ENCODE measurements around the gene CASP8AP2. TPM values are rescaled to one million over a fixed set of nuclear protein-coding genes. Genes with fewer than 3 reads are reported as not detected.

CASP8AP2 gene
- total RNA-seq, 1 donor from 2014 or later, result 21.9 TPM

DNA sequence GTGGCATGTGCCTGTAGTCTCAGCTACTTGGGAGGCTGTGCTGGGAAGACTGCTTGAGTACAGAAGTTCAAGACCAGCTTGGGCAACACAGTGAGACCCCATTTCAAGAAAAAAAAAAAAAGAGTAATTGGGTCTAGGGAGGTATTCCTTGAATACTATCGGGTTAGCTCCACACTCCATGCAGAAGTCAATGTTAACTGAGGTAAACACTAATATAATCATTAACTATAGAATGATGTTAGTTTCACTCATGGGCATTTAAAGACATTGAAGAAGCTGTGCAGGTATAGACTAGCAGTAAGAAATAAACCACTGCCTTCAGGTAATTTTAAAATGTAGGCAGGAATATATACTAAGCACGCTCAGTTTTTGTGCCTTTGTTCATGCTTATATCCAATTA, 42.7 kb upstream of the CASP8AP2 start:
- no peak overlapping the region for H3K27ac ChIP-seq
- H3K4me3 ChIP-seq, result no peak overlapping the region
- H3K4me1 ChIP-seq, result no peaks in the 10 kb centered on the region
- TF ChIP-seq CTCF (IDR thresholded peaks at IDR 0.05), result no peak
- TF ChIP-seq POLR2AphosphoS5 (IDR thresholded peaks at IDR 0.05; ENCODE audit: insufficient read depth in 1 of 2, low read depth in 1 of 2), result no peak
- TF ChIP-seq POLR2A (IDR thresholded peaks at IDR 0.05), result no peak
- no peak for DNase-seq (ENCODE audit: extremely low spot score in 2 of 2)
- intact Hi-C loops (cut with DNase I), result no loop called here
- no peaks in the 10 kb centered on the region for H3K27me3 ChIP-seq
- peaks cover 0 to 74% of the 10 kb centered on the region in 2 donors for H3K36me3 ChIP-seq
- H3K9me3 ChIP-seq, result no peaks in the 10 kb centered on the region

DNA sequence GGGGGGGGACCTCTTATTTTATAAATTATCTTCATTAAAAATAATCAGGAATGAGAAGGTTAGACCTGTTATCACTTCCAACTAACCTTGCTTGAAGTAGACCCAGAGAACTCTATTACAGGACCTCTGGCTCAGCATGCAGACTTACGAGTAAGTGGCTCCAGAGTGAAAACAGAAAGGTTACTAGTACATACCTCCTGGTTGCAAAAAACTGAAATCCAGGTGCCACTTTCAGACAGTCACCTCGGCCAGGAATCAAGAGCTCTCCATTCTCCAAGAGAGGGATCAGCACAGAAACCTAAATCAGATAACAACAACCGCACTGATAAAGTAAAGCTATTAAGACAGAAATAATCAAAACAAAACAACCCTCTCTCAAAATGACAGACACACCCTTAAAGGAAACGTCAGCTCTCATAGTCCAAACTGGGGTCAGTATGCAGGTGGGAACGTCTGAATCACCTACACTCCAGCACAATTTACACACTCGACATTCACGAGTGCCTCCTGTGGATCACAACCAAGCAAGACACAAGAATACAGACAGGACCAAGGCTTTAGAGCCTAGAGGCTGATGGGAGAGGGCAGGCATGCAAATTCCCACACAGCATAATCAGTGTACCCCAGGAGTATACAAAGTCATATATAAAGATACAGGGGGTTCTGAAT, 41.9 kb upstream of the CASP8AP2 start:
- Histone ChIP-seq H3K27me3 (no peaks in the 10 kb centered on the region), H3K27ac (no peak overlapping the region), H3K36me3 (peaks cover 0 to 68% of the 10 kb centered on the region in 2 donors), H3K4me1 (no peaks in the 10 kb centered on the region), H3K9me3 (no peaks in the 10 kb centered on the region), H3K4me3 (no peak overlapping the region)
- intact Hi-C loops (cut with DNase I), result no loop called here
- TF ChIP-seq POLR2AphosphoS5 (IDR thresholded peaks at IDR 0.05; ENCODE audit: insufficient read depth in 1 of 2, low read depth in 1 of 2) (no peak), POLR2A (IDR thresholded peaks at IDR 0.05) (no peak), CTCF (IDR thresholded peaks at IDR 0.05) (no peak)
- no peak for DNase-seq (ENCODE audit: extremely low spot score in 2 of 2)

- intact Hi-C loops (cut with DNase I), result no loop called here
- no peak overlapping the region for H3K27ac ChIP-seq
- no peaks in the 10 kb centered on the region for H3K4me1 ChIP-seq
- DNase-seq (ENCODE audit: extremely low spot score in 2 of 2), result no peak
- no peaks in the 10 kb centered on the region for H3K27me3 ChIP-seq
- no peak overlapping the region for H3K4me3 ChIP-seq
- H3K9me3 ChIP-seq, result no peaks in the 10 kb centered on the region
- no peak for TF ChIP-seq POLR2A (IDR thresholded peaks at IDR 0.05)
- no peak for TF ChIP-seq CTCF (IDR thresholded peaks at IDR 0.05)
- no peak for TF ChIP-seq POLR2AphosphoS5 (IDR thresholded peaks at IDR 0.05; ENCODE audit: insufficient read depth in 1 of 2, low read depth in 1 of 2)
- peaks cover 3 to 58% of the 10 kb centered on the region in 2 donors for H3K36me3 ChIP-seq
Observed at GRCh38 chr6:89789980-89790379, 39.7 kb upstream of the CASP8AP2 start.

GRCh38 chr6:89790403-89790802, 39.3 kb upstream of the CASP8AP2 start:
- H3K36me3 ChIP-seq, result peaks cover 3 to 54% of the 10 kb centered on the region in 2 donors
- H3K4me1 ChIP-seq, result no peaks in the 10 kb centered on the region
- H3K4me3 ChIP-seq, result no peak overlapping the region
- no peaks in the 10 kb centered on the region for H3K27me3 ChIP-seq
- TF ChIP-seq POLR2A (IDR thresholded peaks at IDR 0.05), result no peak
- no peak for TF ChIP-seq POLR2AphosphoS5 (IDR thresholded peaks at IDR 0.05; ENCODE audit: insufficient read depth in 1 of 2, low read depth in 1 of 2)
- no peak for TF ChIP-seq CTCF (IDR thresholded peaks at IDR 0.05)
- no peaks in the 10 kb centered on the region for H3K9me3 ChIP-seq
- no peak for DNase-seq (ENCODE audit: extremely low spot score in 2 of 2)
- intact Hi-C loops (cut with DNase I), result no loop called here
- H3K27ac ChIP-seq, result no peak overlapping the region

- intact Hi-C loops (cut with DNase I), result no loop called here
- no peak for TF ChIP-seq POLR2AphosphoS5 (IDR thresholded peaks at IDR 0.05; ENCODE audit: insufficient read depth in 1 of 2, low read depth in 1 of 2)
- TF ChIP-seq CTCF (IDR thresholded peaks at IDR 0.05), result no peak
- TF ChIP-seq POLR2A (IDR thresholded peaks at IDR 0.05), result no peak
- DNase-seq (ENCODE audit: extremely low spot score in 2 of 2), result no peak
- Histone ChIP-seq H3K27ac (no peak overlapping the region), H3K9me3 (no peaks in the 10 kb centered on the region), H3K4me1 (no peaks in the 10 kb centered on the region), H3K4me3 (no peak overlapping the region), H3K36me3 (peaks cover 3 to 30% of the 10 kb centered on the region in 2 donors), H3K27me3 (no peaks in the 10 kb centered on the region)
Observed at GRCh38 chr6:89792881-89793280, 36.8 kb upstream of the CASP8AP2 start.

Data from vagina (tissue), 2 donors.